ENCODE results near the gene TMEM250. TPM values are rescaled to one million over a fixed set of nuclear protein-coding genes. Genes with fewer than 3 reads are reported as not detected.

Gene TMEM250
- total and polyA plus RNA-seq, 2 of the 4 experiments (the other 2 are of a cell fraction) = 14.0 to 17.5 TPM

DNA sequence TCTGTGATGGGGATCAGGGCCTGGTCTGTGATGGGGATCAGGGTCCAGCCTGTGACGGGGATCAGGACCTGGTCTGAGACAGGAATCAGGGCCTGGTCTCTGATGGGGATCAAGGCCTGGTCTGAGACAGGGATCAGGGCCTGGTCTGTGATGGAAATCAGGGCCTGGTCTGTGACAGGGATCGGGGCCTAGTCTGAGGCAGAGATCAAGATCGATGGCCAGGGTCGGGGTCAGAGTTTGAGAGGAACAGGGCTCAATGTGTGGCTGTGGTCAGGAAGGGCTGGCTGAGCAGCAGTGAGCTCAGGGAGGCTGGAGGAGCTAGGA, 33.8 kb upstream of the TMEM250 start:
- DNase-seq = no peak
- Histone ChIP-seq H3K56ac (ENCODE audit: extremely low read depth, insufficient read depth, low read length) (no peak overlapping the region), H3K36me3 (ENCODE audit: control insufficient read depth, insufficient read depth, low read length) (no peaks in the 10 kb centered on the region), H3K23ac (ENCODE audit: low read depth, low read length) (no peak overlapping the region), H3K27me3 (ENCODE audit: control insufficient read depth, insufficient read depth, low read length) (peaks cover 45% of the 10 kb centered on the region), H3K9me1 (ENCODE audit: insufficient read depth, low read length) (no peaks in the 10 kb centered on the region), H3K4me1 (ENCODE audit: control insufficient read depth, insufficient read depth, low read length) (no peaks in the 10 kb centered on the region), H3K79me1 (ENCODE audit: low read depth in 1 of 2, low read length in 2 of 2) (no peaks in the 10 kb centered on the region), H3K14ac (replicated peaks; ENCODE audit: low read depth, low read length) (no peak overlapping the region), H3K4me2 (ENCODE audit: low read depth, low read length) (no peak overlapping the region), H2AK9ac (replicated peaks; ENCODE audit: low read depth, low read length, poor library complexity) (no peak overlapping the region), H2BK20ac (ENCODE audit: low read depth, low read length) (no peak overlapping the region), H3K9ac (ENCODE audit: low read depth, low read length) (no peak overlapping the region), H3K27ac (ENCODE audit: insufficient read depth, low read length) (no peak overlapping the region), H4K8ac (ENCODE audit: low read depth in 2 of 2, low read length in 2 of 2) (no peak overlapping the region), H4K5ac (ENCODE audit: low read depth, low read length) (no peak overlapping the region), H4K91ac (ENCODE audit: insufficient read depth, low read depth, low read length) (no peak overlapping the region), H2AFZ (replicated peaks; ENCODE audit: low read length, poor library complexity) (no peak overlapping the region), H2BK120ac (ENCODE audit: low read depth, low read length) (no peak overlapping the region), H2BK15ac (ENCODE audit: low read depth, low read length) (no peak overlapping the region), H3K4me3 (ENCODE audit: insufficient read depth, low read depth, low read length) (no peak overlapping the region), H3K4ac (ENCODE audit: low read depth, low read length) (no peak overlapping the region), H3K9me3 (ENCODE audit: control insufficient read depth, insufficient read depth, low read length) (0 out of 2 replicates have a peak, but pooled peaks cover 3% of the 10 kb centered on the region), H3K18ac (ENCODE audit: low read depth, low read length) (no peak overlapping the region), H4K20me1 (ENCODE audit: insufficient read depth, low read length) (no peaks in the 10 kb centered on the region), H2AK5ac (ENCODE audit: low read depth, low read length) (no peak overlapping the region), H2BK5ac (ENCODE audit: low read depth, low read length, poor library complexity, severe bottlenecking) (no peak overlapping the region)
- intact Hi-C loops (cut with micrococcal nuclease) (no loop called here), in situ Hi-C loops (cut with MboI; ENCODE audit: low sequenced_read_pairs) (no loop called here), dilution Hi-C loops (cut with HindIII; ENCODE audit: low sequenced_read_pairs, unreplicated experiment) (no loop called here)
- WGBS, 2 experiments (ENCODE audit: extremely low coverage in 2 of 2, insufficient read length in 1 of 2) = 61% methylated on average over 4 of the region's 4 CpGs; no CpG with 5 or more reads in 1 of the 2 experiments
- TF ChIP-seq NFE2L2 (IDR thresholded peaks at IDR 0.05; ENCODE audit: low read depth, low read length) = no peak
- TF ChIP-seq RCOR1 (IDR thresholded peaks at IDR 0.05; ENCODE audit: insufficient replicate concordance, low read length) = no peak
- TF ChIP-seq BHLHE40 (IDR thresholded peaks at IDR 0.05; ENCODE audit: low read depth, low read length) = no peak
- TF ChIP-seq, protein P1, sequence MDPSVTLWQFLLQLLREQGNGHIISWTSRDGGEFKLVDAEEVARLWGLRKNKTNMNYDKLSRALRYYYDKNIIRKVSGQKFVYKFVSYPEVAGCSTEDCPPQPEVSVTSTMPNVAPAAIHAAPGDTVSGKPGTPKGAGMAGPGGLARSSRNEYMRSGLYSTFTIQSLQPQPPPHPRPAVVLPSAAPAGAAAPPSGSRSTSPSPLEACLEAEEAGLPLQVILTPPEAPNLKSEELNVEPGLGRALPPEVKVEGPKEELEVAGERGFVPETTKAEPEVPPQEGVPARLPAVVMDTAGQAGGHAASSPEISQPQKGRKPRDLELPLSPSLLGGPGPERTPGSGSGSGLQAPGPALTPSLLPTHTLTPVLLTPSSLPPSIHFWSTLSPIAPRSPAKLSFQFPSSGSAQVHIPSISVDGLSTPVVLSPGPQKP (IDR thresholded peaks at IDR 0.05; ENCODE audit: borderline replicate concordance, low read depth, low read length) = no peak
- TF ChIP-seq, protein P2, sequence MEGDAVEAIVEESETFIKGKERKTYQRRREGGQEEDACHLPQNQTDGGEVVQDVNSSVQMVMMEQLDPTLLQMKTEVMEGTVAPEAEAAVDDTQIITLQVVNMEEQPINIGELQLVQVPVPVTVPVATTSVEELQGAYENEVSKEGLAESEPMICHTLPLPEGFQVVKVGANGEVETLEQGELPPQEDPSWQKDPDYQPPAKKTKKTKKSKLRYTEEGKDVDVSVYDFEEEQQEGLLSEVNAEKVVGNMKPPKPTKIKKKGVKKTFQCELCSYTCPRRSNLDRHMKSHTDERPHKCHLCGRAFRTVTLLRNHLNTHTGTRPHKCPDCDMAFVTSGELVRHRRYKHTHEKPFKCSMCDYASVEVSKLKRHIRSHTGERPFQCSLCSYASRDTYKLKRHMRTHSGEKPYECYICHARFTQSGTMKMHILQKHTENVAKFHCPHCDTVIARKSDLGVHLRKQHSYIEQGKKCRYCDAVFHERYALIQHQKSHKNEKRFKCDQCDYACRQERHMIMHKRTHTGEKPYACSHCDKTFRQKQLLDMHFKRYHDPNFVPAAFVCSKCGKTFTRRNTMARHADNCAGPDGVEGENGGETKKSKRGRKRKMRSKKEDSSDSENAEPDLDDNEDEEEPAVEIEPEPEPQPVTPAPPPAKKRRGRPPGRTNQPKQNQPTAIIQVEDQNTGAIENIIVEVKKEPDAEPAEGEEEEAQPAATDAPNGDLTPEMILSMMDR (conservative IDR thresholded peaks at IDR 0.05; ENCODE audit: low read depth, low read length) = no peak
- no peak for TF ChIP-seq CEBPB (IDR thresholded peaks at IDR 0.05; ENCODE audit: low read depth, low read length)
- TF ChIP-seq MAZ (IDR thresholded peaks at IDR 0.05; ENCODE audit: borderline replicate concordance, low read depth, low read length) = no peak
- no peak for TF ChIP-seq CHD1 (IDR thresholded peaks at IDR 0.05; ENCODE audit: low read depth, low read length)
- TF ChIP-seq POLR2A (IDR thresholded peaks at IDR 0.05; ENCODE audit: low read depth, low read length) = no peak
- TF ChIP-seq MXI1 (IDR thresholded peaks at IDR 0.05; ENCODE audit: borderline replicate concordance, low read depth, low read length) = no peak
- no peak for TF ChIP-seq FOS (IDR thresholded peaks at IDR 0.05; ENCODE audit: low read depth, low read length)
- no peak for TF ChIP-seq SMC3 (IDR thresholded peaks at IDR 0.05; ENCODE audit: low read depth, low read length)
- TF ChIP-seq, protein P3, sequence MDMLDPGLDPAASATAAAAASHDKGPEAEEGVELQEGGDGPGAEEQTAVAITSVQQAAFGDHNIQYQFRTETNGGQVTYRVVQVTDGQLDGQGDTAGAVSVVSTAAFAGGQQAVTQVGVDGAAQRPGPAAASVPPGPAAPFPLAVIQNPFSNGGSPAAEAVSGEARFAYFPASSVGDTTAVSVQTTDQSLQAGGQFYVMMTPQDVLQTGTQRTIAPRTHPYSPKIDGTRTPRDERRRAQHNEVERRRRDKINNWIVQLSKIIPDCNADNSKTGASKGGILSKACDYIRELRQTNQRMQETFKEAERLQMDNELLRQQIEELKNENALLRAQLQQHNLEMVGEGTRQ (IDR thresholded peaks at IDR 0.05; ENCODE audit: low read depth, low read length) = no peak
- no peak for TF ChIP-seq MAFK (IDR thresholded peaks at IDR 0.05; ENCODE audit: low read depth, low read length)
- no peak for TF ChIP-seq RAD21 (IDR thresholded peaks at IDR 0.05; ENCODE audit: low read length)
- TF ChIP-seq RFX5 (IDR thresholded peaks at IDR 0.05; ENCODE audit: low read depth, low read length) = no peak
- no peak for ATAC-seq (ENCODE audit: low read depth)
- CTCF ChIA-PET = no interaction called here
- BruUV-seq (replicated peaks) = no TSS peak
- POLR2A ChIA-PET (ENCODE audit: unreplicated experiment) = no interaction called here

Measured in IMR-90 (cell line).